ENCODE results near the gene RIPOR2.
"Not testable (repeated sequence)": the region's sequence is repeated elsewhere in the genome, so short reads cannot be mapped to it uniquely, and the experiment has no call there.

The RIPOR2 gene

GRCh38 chr6:24755279-24755678 lies 180.5 kb downstream of the RIPOR2 start:
- no peak for TF ChIP-seq CTCF (conservative IDR thresholded peaks at IDR 0.05; ENCODE audit: low read depth)
- H3K27ac ChIP-seq, result no peak overlapping the region
- no peak for DNase-seq (ENCODE audit: low spot score)
- ChIA-PET POLR2A (ENCODE audit: low non-redundant PET) (interaction anchor here (1.7 kb wide), 1 partner anchor 33 kb away, joined by 3 read pairs; no protein-coding TSS in a partner anchor), CTCF (no interaction called here)

- POLR2A ChIA-PET (ENCODE audit: low non-redundant PET), result interaction anchor here (1.7 kb wide), 1 partner anchor 33 kb away, joined by 3 read pairs; no protein-coding TSS in a partner anchor
- CTCF ChIA-PET; H3K27ac ChIP-seq; DNase-seq (ENCODE audit: low spot score): not testable (repeated sequence)
Measured at GRCh38 chr6:24754378-24754777, 181.4 kb downstream of the RIPOR2 start.
